PFSK-1 (cell line): Measurements from ENCODE around the gene GTF2F1.

ENCODE experiments used
- FOXP2 ChIP-seq: optimal IDR thresholded peaks from 2 replicates; pipeline ENCODE3; 2011; ENCODE audit warnings: borderline replicate concordance, control low read depth, inconsistent platforms; ENCODE audit not compliant: insufficient read depth; ENCODE audit errors: extremely low read length, extremely low read depth
- POLR2AphosphoS5 ChIP-seq: IDR thresholded peaks from 2 replicates; pipeline ENCODE4 v1.6.1; 2012; ENCODE audit warnings: low read depth, mild to moderate bottlenecking, control low read depth, low read length, moderate library complexity
- REST ChIP-seq, 2 experiments: IDR thresholded peaks; 2 replicates each; pipeline versions ENCODE4 v1.6.1 to v1.8.0; 2011 to 2012; ENCODE audit warnings: low read depth in 2 of 2, low read length in 2 of 2, control low read depth in 1 of 2, inconsistent platforms in 1 of 2, mild to moderate bottlenecking in 1 of 2, moderate library complexity in 1 of 2; ENCODE audit not compliant: insufficient read depth in 1 of 2
- SIN3A ChIP-seq: IDR thresholded peaks from 2 replicates; pipeline ENCODE4 v1.6.1; 2012; ENCODE audit warnings: mild to moderate bottlenecking, low read length, moderate library complexity, borderline replicate concordance; ENCODE audit not compliant: insufficient read depth
- TAF1 ChIP-seq: IDR thresholded peaks from 2 replicates; pipeline ENCODE4 v1.6.1; 2012; ENCODE audit warnings: low read length, control low read depth, borderline replicate concordance; ENCODE audit not compliant: insufficient read depth

GTF2F1 gene

GRCh38 chr19:6433663-6434062 lies 40.7 kb upstream of the GTF2F1 start, which contains the start of gene SLC25A41:
Gene SLC25A41, minus strand, starts transcription at chr19:6433763. Its CDS starts 70 bp downstream, at chr19:6433693.
- TF ChIP-seq SIN3A = no peak
- no peak for TF ChIP-seq FOXP2
- TF ChIP-seq POLR2AphosphoS5 = no peak
- no peak for TF ChIP-seq REST (IDR thresholded peaks at IDR 0.05; ENCODE audit: insufficient read depth in 1 of 2, low read depth in 2 of 2, low read length in 2 of 2)
- TF ChIP-seq TAF1 = no peak

DNA sequence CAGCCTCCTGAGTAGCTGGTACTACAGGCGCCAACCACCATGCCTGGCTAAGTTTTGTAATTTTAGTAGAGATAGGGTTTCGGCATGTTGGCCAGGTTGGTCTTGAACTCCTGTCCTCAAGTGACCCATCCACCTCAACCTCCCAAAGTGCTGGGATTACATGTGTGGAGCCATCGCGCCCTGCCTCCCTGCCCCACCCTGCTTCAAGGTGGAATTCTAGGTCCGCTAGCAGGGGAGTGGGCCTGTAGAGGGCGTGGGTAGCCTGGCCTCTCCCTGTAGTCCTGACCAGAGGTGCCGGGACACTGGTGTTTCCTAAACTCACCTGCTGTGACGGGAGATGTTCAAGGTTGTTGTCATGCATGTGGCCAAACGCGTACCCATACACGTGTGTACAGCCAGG lies 40.2 kb upstream of the GTF2F1 start:
- TF ChIP-seq REST (IDR thresholded peaks at IDR 0.05; ENCODE audit: insufficient read depth in 1 of 2, low read depth in 2 of 2, low read length in 2 of 2) (no peak), FOXP2 (no peak), SIN3A (no peak), POLR2AphosphoS5 (no peak), TAF1 (no peak)

DNA sequence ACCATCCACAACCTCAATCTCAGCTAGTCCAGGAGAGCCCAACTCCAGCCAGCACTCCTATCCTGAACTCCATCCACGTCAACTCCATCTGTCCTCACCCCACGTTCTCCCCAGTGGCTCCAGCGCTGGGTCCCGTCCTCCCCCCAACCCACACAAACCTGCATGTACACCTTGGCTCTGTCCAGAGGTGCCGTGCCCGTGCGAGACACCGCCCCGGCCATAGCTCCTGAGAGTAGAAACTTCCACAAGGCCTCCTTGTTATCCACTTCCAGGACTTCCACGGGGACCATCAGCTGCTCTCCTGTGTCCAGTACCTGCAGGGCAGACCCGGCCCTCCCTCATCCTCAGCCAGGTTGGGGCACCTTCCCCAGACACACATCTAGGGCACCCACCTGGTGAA lies 38.9 kb upstream of the GTF2F1 start:
- TF ChIP-seq TAF1 (no peak), SIN3A (no peak)

- TF ChIP-seq POLR2AphosphoS5 = no peak
- no peak for TF ChIP-seq TAF1
- TF ChIP-seq REST (IDR thresholded peaks at IDR 0.05; ENCODE audit: insufficient read depth in 1 of 2, low read depth in 2 of 2, low read length in 2 of 2) = no peak
- no peak for TF ChIP-seq SIN3A
Measured at GRCh38 chr19:6429419-6430221, 36.7 kb upstream of the GTF2F1 start.

DNA sequence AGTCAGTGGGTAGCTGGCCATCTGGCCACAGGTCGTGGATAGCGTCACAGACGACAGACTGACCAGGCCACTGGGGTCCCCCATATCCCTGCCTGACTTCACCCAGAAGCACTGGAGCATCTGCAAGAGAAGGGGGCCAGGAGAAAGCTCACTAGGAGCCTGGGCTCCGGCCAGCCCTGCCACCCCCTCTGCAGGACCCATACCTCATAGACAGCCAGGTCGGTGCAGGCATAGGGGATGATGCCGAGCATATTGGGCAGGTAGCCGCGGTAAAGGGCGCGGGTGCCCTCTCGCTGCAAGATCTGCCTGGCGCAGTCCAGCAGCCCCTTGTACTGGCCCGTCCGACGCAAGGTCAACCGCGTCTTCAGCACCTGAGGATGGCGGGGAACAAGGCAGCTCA lies 34.2 kb upstream of the GTF2F1 start:
- no peak for TF ChIP-seq POLR2AphosphoS5
- TF ChIP-seq SIN3A = no peak
- TF ChIP-seq FOXP2 = no peak
- TF ChIP-seq REST (IDR thresholded peaks at IDR 0.05; ENCODE audit: insufficient read depth in 1 of 2, low read depth in 2 of 2, low read length in 2 of 2) = no peak
- no peak for TF ChIP-seq TAF1
